ENCODE results near the gene SUGCT.

Gene SUGCT

GRCh38 chr7:40582539-40582938, 447.7 kb downstream of the SUGCT start:
- no peaks in the 10 kb centered on the region for H3K4me1 ChIP-seq
- H3K36me3 ChIP-seq: no peaks in the 10 kb centered on the region
- H3K4me3 ChIP-seq (ENCODE audit: low read depth, low read length): no peak overlapping the region
- no peak for DNase-seq
- TF ChIP-seq CTCF (IDR thresholded peaks at IDR 0.05; ENCODE audit: low read depth, low read length): no peak
- H3K27me3 ChIP-seq: no peaks in the 10 kb centered on the region
- no peaks in the 10 kb centered on the region for H3K9me3 ChIP-seq

GRCh38 chr7:40583667-40584444, 449.1 kb downstream of the SUGCT start:
- no peaks in the 10 kb centered on the region for H3K4me1 ChIP-seq
- no peaks in the 10 kb centered on the region for H3K27me3 ChIP-seq
- H3K9me3 ChIP-seq: no peaks in the 10 kb centered on the region
- H3K4me3 ChIP-seq (ENCODE audit: low read depth, low read length): no peak overlapping the region
- TF ChIP-seq CTCF (IDR thresholded peaks at IDR 0.05; ENCODE audit: low read depth, low read length): no peak
- H3K36me3 ChIP-seq: no peaks in the 10 kb centered on the region
- no peak for DNase-seq

- H3K27me3 ChIP-seq: no peaks in the 10 kb centered on the region
- no peaks in the 10 kb centered on the region for H3K36me3 ChIP-seq
- H3K9me3 ChIP-seq: no peaks in the 10 kb centered on the region
- TF ChIP-seq CTCF (IDR thresholded peaks at IDR 0.05; ENCODE audit: low read depth, low read length): no peak
- DNase-seq: no peak
- no peaks in the 10 kb centered on the region for H3K4me1 ChIP-seq
- no peak overlapping the region for H3K4me3 ChIP-seq (ENCODE audit: low read depth, low read length)
These were observed 450.0 kb downstream of the SUGCT start for GRCh38 chr7:40584667-40585433.

- Histone ChIP-seq H3K9me3 (no peaks in the 10 kb centered on the region), H3K36me3 (no peaks in the 10 kb centered on the region), H3K27me3 (no peaks in the 10 kb centered on the region), H3K4me3 (ENCODE audit: low read depth, low read length) (no peak overlapping the region), H3K4me1 (no peaks in the 10 kb centered on the region)
- DNase-seq: no peak
- TF ChIP-seq CTCF (IDR thresholded peaks at IDR 0.05; ENCODE audit: low read depth, low read length): no peak
These were observed 451.4 kb downstream of the SUGCT start for GRCh38 chr7:40586197-40586596.

- Histone ChIP-seq H3K4me3 (ENCODE audit: low read depth, low read length) (no peak overlapping the region), H3K9me3 (no peaks in the 10 kb centered on the region), H3K4me1 (no peaks in the 10 kb centered on the region), H3K27me3 (no peaks in the 10 kb centered on the region), H3K36me3 (no peaks in the 10 kb centered on the region)
- no peak for TF ChIP-seq CTCF (IDR thresholded peaks at IDR 0.05; ENCODE audit: low read depth, low read length)
- DNase-seq: no peak
These were observed 452.6 kb downstream of the SUGCT start for GRCh38 chr7:40587419-40587818.

GRCh38 chr7:40595129-40595528, 460.3 kb downstream of the SUGCT start:
- H3K27me3 ChIP-seq: no peaks in the 10 kb centered on the region
- no peaks in the 10 kb centered on the region for H3K36me3 ChIP-seq
- TF ChIP-seq CTCF (IDR thresholded peaks at IDR 0.05; ENCODE audit: low read depth, low read length): no peak
- DNase-seq: no peak
- H3K4me3 ChIP-seq (ENCODE audit: low read depth, low read length): no peak overlapping the region
- H3K4me1 ChIP-seq: no peaks in the 10 kb centered on the region
- H3K9me3 ChIP-seq: no peaks in the 10 kb centered on the region

All from BE2C (cell line).